ENCODE data around the gene LANCL2. TPM values are rescaled to one million over a fixed set of nuclear protein-coding genes. Genes with fewer than 3 reads are reported as not detected.
A peak's percentile ranks its signal among the peaks of the same experiment; 100 is the strongest.

LANCL2 gene
- total RNA-seq, 4 donors from 2014 or later: 16.9 to 59.3 (median 34.5) TPM

- Histone ChIP-seq H3K36me3 (no peaks in the 10 kb centered on the region), H3K9me3 (no peaks in the 10 kb centered on the region), H3K27ac (peak overlapping the region; percentile 90 to 99 (median 96)), H3K4me1 (peaks cover 0 to 21% (median 2%) of the 10 kb centered on the region in 4 donors), H3K27me3 (no peaks in the 10 kb centered on the region), H3K4me3 (peak overlapping the region; percentile 65 to 98 (median 78))
- DNase-seq: peak; percentile 94 to 98 (median 97)
- TF ChIP-seq CTCF (IDR thresholded peaks at IDR 0.05) (peak; percentile 6 to 64 (median 36)), POLR2A (IDR thresholded peaks at IDR 0.05) (peak; percentile 77 to 79)
Measured at GRCh38 chr7:55365675-55366460, 731 bp downstream of the LANCL2 start.

GRCh38 chr7:55366461-55367070 is 1.4 kb downstream of the LANCL2 start:
- H3K4me3 ChIP-seq: peak overlapping the region; percentile 65 to 98 (median 78)
- peaks cover 0 to 21% (median 2%) of the 10 kb centered on the region in 4 donors for H3K4me1 ChIP-seq
- no peak for DNase-seq
- H3K36me3 ChIP-seq: no peaks in the 10 kb centered on the region
- H3K27ac ChIP-seq: peak overlapping the region; percentile 90 to 99 (median 96)
- H3K27me3 ChIP-seq: no peaks in the 10 kb centered on the region
- no peak for TF ChIP-seq POLR2A (IDR thresholded peaks at IDR 0.05)
- TF ChIP-seq CTCF (IDR thresholded peaks at IDR 0.05): no peak
- H3K9me3 ChIP-seq: no peaks in the 10 kb centered on the region

GRCh38 chr7:55367283-55367840 is 2.2 kb downstream of the LANCL2 start:
- DNase-seq: no peak
- peak overlapping the region in 1 of 4 donors; percentile 96 for H3K27ac ChIP-seq
- H3K4me3 ChIP-seq: peak overlapping the region in 2 of 4 donors; percentile 82 to 98

GRCh38 chr7:55369427-55370400 is 4.6 kb downstream of the LANCL2 start:
- Histone ChIP-seq H3K27ac (no peak overlapping the region), H3K4me3 (no peak overlapping the region), H3K36me3 (no peaks in the 10 kb centered on the region), H3K9me3 (no peaks in the 10 kb centered on the region), H3K27me3 (no peaks in the 10 kb centered on the region), H3K4me1 (peaks cover 0 to 18% (median 2%) of the 10 kb centered on the region in 4 donors)
- TF ChIP-seq POLR2A (IDR thresholded peaks at IDR 0.05) (no peak), CTCF (IDR thresholded peaks at IDR 0.05) (no peak)
- DNase-seq: no peak

More at GRCh38 chr7:55367283-55367840, 2.2 kb downstream of the LANCL2 start:
- Histone ChIP-seq H3K36me3 (no peaks in the 10 kb centered on the region), H3K27me3 (no peaks in the 10 kb centered on the region), H3K4me1 (peaks cover 0 to 21% (median 2%) of the 10 kb centered on the region in 4 donors), H3K9me3 (no peaks in the 10 kb centered on the region)
- TF ChIP-seq CTCF (IDR thresholded peaks at IDR 0.05) (no peak), POLR2A (IDR thresholded peaks at IDR 0.05) (no peak)

GRCh38 chr7:55374213-55374612 is 9.1 kb downstream of the LANCL2 start:
- H3K4me3 ChIP-seq: no peak overlapping the region
- no peaks in the 10 kb centered on the region for H3K27me3 ChIP-seq
- no peak for DNase-seq
- TF ChIP-seq CTCF (IDR thresholded peaks at IDR 0.05): no peak
- TF ChIP-seq POLR2A (IDR thresholded peaks at IDR 0.05): no peak
- H3K4me1 ChIP-seq: no peaks in the 10 kb centered on the region
- no peaks in the 10 kb centered on the region for H3K9me3 ChIP-seq
- H3K27ac ChIP-seq: no peak overlapping the region
- H3K36me3 ChIP-seq: no peaks in the 10 kb centered on the region
